ENCODE measurements around the gene HOXC9.

- TF ChIP-seq, protein P1, sequence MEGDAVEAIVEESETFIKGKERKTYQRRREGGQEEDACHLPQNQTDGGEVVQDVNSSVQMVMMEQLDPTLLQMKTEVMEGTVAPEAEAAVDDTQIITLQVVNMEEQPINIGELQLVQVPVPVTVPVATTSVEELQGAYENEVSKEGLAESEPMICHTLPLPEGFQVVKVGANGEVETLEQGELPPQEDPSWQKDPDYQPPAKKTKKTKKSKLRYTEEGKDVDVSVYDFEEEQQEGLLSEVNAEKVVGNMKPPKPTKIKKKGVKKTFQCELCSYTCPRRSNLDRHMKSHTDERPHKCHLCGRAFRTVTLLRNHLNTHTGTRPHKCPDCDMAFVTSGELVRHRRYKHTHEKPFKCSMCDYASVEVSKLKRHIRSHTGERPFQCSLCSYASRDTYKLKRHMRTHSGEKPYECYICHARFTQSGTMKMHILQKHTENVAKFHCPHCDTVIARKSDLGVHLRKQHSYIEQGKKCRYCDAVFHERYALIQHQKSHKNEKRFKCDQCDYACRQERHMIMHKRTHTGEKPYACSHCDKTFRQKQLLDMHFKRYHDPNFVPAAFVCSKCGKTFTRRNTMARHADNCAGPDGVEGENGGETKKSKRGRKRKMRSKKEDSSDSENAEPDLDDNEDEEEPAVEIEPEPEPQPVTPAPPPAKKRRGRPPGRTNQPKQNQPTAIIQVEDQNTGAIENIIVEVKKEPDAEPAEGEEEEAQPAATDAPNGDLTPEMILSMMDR (IDR thresholded peaks at IDR 0.05), result no peak
- TF ChIP-seq POLR2A (IDR thresholded peaks at IDR 0.05), result no peak
Measured at GRCh38 chr12:53969588-53970259, 30.2 kb upstream of the HOXC9 start.
